NCI-H1048 (cell line): Measurements from ENCODE around the gene USP24.
"Not testable (repeated sequence)": the region's sequence is repeated elsewhere in the genome, so short reads cannot be mapped to it uniquely, and the experiment has no call there.

Experiments
- DNase-seq: peaks from one replicate; lab custom pipeline; 2025; lab: John Stamatoyannopoulos, UW

USP24 gene

GRCh38 chr1:55199735-55200134 is 15.4 kb downstream of the USP24 start:
- DNase-seq: not testable (repeated sequence)

GRCh38 chr1:55198044-55198443 is 17.1 kb downstream of the USP24 start:
- no peak for DNase-seq

- no peak for DNase-seq
Measured at GRCh38 chr1:55197099-55197498, 18.1 kb downstream of the USP24 start.

- DNase-seq: no peak
Measured at GRCh38 chr1:55196433-55197035, 18.6 kb downstream of the USP24 start.

GRCh38 chr1:55195521-55196233 is 19.5 kb downstream of the USP24 start:
- DNase-seq: no peak

- DNase-seq: no peak
Measured at GRCh38 chr1:55194851-55195250, 20.3 kb downstream of the USP24 start.

GRCh38 chr1:55192093-55192492 is 23.1 kb downstream of the USP24 start:
- no peak for DNase-seq

GRCh38 chr1:55191219-55191952 is 23.8 kb downstream of the USP24 start:
- not testable (repeated sequence) for DNase-seq

- DNase-seq: no peak
Measured at GRCh38 chr1:55190109-55190508, 25.1 kb downstream of the USP24 start.

GRCh38 chr1:55188909-55189308 is 26.3 kb downstream of the USP24 start:
- DNase-seq: no peak

- no peak for DNase-seq
Measured at GRCh38 chr1:55185832-55186231, 29.3 kb downstream of the USP24 start.

GRCh38 chr1:55184859-55185258 is 30.3 kb downstream of the USP24 start:
- DNase-seq: no peak

GRCh38 chr1:55181666-55182065 is 33.5 kb downstream of the USP24 start:
- no peak for DNase-seq

GRCh38 chr1:55180075-55180670 is 35.0 kb downstream of the USP24 start:
- DNase-seq: no peak

- DNase-seq: no peak
Measured at GRCh38 chr1:55179177-55179835, 35.9 kb downstream of the USP24 start.

- DNase-seq: no peak
Measured at GRCh38 chr1:55172687-55173086, 42.5 kb downstream of the USP24 start.

- no peak for DNase-seq
Measured at GRCh38 chr1:55172272-55172671, 42.9 kb downstream of the USP24 start.

- no peak for DNase-seq
Measured at GRCh38 chr1:55171694-55172093, 43.5 kb downstream of the USP24 start.

- DNase-seq: no peak
Measured at GRCh38 chr1:55170426-55170825, 44.7 kb downstream of the USP24 start.

GRCh38 chr1:55169126-55169525 is 46.0 kb downstream of the USP24 start:
- no peak for DNase-seq

GRCh38 chr1:55168353-55168752 is 46.8 kb downstream of the USP24 start:
- no peak for DNase-seq

- no peak for DNase-seq
Measured at GRCh38 chr1:55167224-55167871, 47.8 kb downstream of the USP24 start.
